MM.1S (cell line): ENCODE results near the gene STYX.

Source experiments
- EZH2 ChIP-seq: fragments of 300-600 bp; sonication (generic); optimal IDR thresholded peaks from 2 replicates; pipeline ENCODE3; 2017; ENCODE audit warnings: low read depth, mild to moderate bottlenecking, antibody characterized with exemption, low read length, mixed read lengths
- TF ChIP-seq, protein P1 (sequence below): fragments of 300-600 bp; sonication (generic); IDR thresholded peaks from 2 replicates; pipeline ENCODE4 v1.5.1; 2016; ENCODE audit warnings: antibody characterized with exemption, low read length, mixed read lengths

DNA sequence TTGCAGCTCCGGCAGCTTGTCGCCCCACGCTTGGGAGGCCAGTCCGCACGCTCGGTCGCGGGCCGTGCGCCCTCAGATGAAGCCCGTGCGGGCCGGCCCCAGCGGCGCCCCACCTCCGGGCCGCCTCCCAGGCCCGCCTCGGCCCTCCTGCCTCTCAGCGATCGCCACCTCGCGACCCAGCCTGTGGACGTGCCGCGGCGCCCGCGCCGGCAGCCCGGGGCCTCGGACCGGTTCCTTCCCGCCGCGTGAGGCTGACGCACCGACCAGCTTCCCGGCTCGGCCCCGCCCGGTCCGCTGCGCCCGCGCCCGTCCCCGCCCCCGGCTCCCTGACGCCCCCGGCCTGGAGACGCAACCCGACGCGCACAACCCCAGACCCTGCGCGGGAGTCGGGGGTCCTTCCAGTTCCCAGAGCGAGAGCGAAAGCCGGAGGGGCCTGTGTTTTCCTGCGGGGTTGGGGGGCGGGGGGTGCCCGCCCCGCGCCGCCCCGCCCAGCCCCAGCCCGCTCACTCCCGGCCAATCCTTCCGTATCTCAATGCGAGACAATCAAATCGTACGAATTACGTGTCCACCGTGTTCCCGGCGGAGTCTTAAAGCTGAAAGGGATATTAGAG is 34.4 kb upstream of the STYX start, which contains the start of gene ERO1A:
- TF ChIP-seq, protein P1, sequence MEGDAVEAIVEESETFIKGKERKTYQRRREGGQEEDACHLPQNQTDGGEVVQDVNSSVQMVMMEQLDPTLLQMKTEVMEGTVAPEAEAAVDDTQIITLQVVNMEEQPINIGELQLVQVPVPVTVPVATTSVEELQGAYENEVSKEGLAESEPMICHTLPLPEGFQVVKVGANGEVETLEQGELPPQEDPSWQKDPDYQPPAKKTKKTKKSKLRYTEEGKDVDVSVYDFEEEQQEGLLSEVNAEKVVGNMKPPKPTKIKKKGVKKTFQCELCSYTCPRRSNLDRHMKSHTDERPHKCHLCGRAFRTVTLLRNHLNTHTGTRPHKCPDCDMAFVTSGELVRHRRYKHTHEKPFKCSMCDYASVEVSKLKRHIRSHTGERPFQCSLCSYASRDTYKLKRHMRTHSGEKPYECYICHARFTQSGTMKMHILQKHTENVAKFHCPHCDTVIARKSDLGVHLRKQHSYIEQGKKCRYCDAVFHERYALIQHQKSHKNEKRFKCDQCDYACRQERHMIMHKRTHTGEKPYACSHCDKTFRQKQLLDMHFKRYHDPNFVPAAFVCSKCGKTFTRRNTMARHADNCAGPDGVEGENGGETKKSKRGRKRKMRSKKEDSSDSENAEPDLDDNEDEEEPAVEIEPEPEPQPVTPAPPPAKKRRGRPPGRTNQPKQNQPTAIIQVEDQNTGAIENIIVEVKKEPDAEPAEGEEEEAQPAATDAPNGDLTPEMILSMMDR, result no peak
- TF ChIP-seq EZH2, result no peak
